Mucosa of descending colon (tissue), 3 donors: ENCODE measurements around the gene BAIAP2L1. TPM values are rescaled to one million over a fixed set of nuclear protein-coding genes. Genes with fewer than 3 reads are reported as not detected.

Experiments
- total RNA-seq, 3 donors: library from RNA; stranded (reverse); fragmentation: NEBNext Ultra II Directional in 2 of 3; extraction: Animal tissue kit (Norgen Biotek cat#: 25700) in 2 of 3; gene quantifications; one replicate each; pipeline versions ENCODE4 v1.2.1 to v1.2.4, GENCODE V29; 2021 to 2023
- donor health status: DM: no; HTN: no; CAD: no; lungs with moderate emphysema.
- donor health status: DM: no; HTN: no; CAD: no.
- donor health status: DM: no; HTN: yes; CAD: no.

BAIAP2L1 gene
- total RNA-seq, 3 donors from 2014 or later, result 39.9 to 78.0 (median 65.4) TPM

Other genes with a start within 250 kb of the BAIAP2L1 start
- gene BHLHA15, start 189.7 kb downstream of the BAIAP2L1 start, total RNA-seq, result 1 to 10 TPM in 2 of 3 donors, not detected in 1; 1.3 to 2.8 TPM
- 10 to 100 TPM; 37.0 to 50.5 (median 45.5) TPM for gene TECPR1, start 148.9 kb downstream of the BAIAP2L1 start, total RNA-seq
- 100 to 1,000 TPM; 186 to 205 (median 202) TPM for gene BRI3, start 119.4 kb downstream of the BAIAP2L1 start, total RNA-seq
- gene NPTX2, start 216.2 kb upstream of the BAIAP2L1 start, total RNA-seq, result 10 to 100 TPM in 1 of 3 donors, 1 to 10 TPM in 2; 2.2 to 15.5 (median 3.7) TPM